ENCODE measurements around the gene RPTOR. TPM values are rescaled to one million over a fixed set of nuclear protein-coding genes. Genes with fewer than 3 reads are reported as not detected.
"Not testable (repeated sequence)": the region's sequence is repeated elsewhere in the genome, so short reads cannot be mapped to it uniquely, and the experiment has no call there.

The RPTOR gene
- total RNA-seq, 2 experiments from 2014 or later = 60.0 to 67.2 TPM

- POLR2A ChIA-PET = no interaction called here
Measured at GRCh38 chr17:80696456-80696855, 151.8 kb downstream of the RPTOR start.

GRCh38 chr17:80696964-80697363 lies 152.3 kb downstream of the RPTOR start:
- POLR2A ChIA-PET = no interaction called here
- CTCF ChIA-PET = no interaction called here

More at GRCh38 chr17:80696456-80696855, 151.8 kb downstream of the RPTOR start:
- CTCF ChIA-PET = no interaction called here

- POLR2A ChIA-PET = no interaction called here
- CTCF ChIA-PET = no interaction called here
Measured at GRCh38 chr17:80698297-80698696, 153.7 kb downstream of the RPTOR start.

- CTCF ChIA-PET, POLR2A ChIA-PET: not testable (repeated sequence)
Measured at GRCh38 chr17:80699205-80699604, 154.6 kb downstream of the RPTOR start.

- ChIA-PET CTCF (no interaction called here), POLR2A (interaction anchor here (0.6 kb wide), 1 partner anchor 19 kb away, joined by 3 read pairs; no protein-coding TSS in a partner anchor)
Measured at GRCh38 chr17:80701730-80702129, 157.1 kb downstream of the RPTOR start.

GRCh38 chr17:80702315-80703141 lies 157.9 kb downstream of the RPTOR start:
- CTCF ChIA-PET = no interaction called here
- POLR2A ChIA-PET = no interaction called here

- CTCF ChIA-PET = no interaction called here
- POLR2A ChIA-PET = no interaction called here
Measured at GRCh38 chr17:80703142-80703478, 158.5 kb downstream of the RPTOR start.

- CTCF ChIA-PET = no interaction called here
- POLR2A ChIA-PET = no interaction called here
Measured at GRCh38 chr17:80704381-80704819, 159.8 kb downstream of the RPTOR start.

- CTCF ChIA-PET = no interaction called here
- POLR2A ChIA-PET = no interaction called here
Measured at GRCh38 chr17:80704894-80705293, 160.3 kb downstream of the RPTOR start.

GRCh38 chr17:80705988-80706387 lies 161.3 kb downstream of the RPTOR start:
- POLR2A ChIA-PET = no interaction called here

GRCh38 chr17:80706463-80706867 lies 161.8 kb downstream of the RPTOR start:
- CTCF ChIA-PET = no interaction called here
- POLR2A ChIA-PET = no interaction called here

More at GRCh38 chr17:80705988-80706387, 161.3 kb downstream of the RPTOR start:
- CTCF ChIA-PET = no interaction called here

GRCh38 chr17:80708480-80708879 lies 163.8 kb downstream of the RPTOR start:
- ChIA-PET CTCF (interaction anchor here (1.2 kb wide), 1 partner anchor 103 kb away, joined by 3 read pairs; no protein-coding TSS in a partner anchor), POLR2A (no interaction called here)

- CTCF ChIA-PET = interaction anchor here (1.2 kb wide), 1 partner anchor 104 kb away, joined by 3 read pairs; no protein-coding TSS in a partner anchor
- POLR2A ChIA-PET = no interaction called here
Measured at GRCh38 chr17:80709090-80709695, 164.6 kb downstream of the RPTOR start.

GRCh38 chr17:80710714-80711302 lies 166.2 kb downstream of the RPTOR start:
- ChIA-PET POLR2A (no interaction called here), CTCF (interaction anchor here (1.1 kb wide), 1 partner anchor 114 kb away, joined by 3 read pairs; no protein-coding TSS in a partner anchor)

- ChIA-PET POLR2A (no interaction called here), CTCF (no interaction called here)
Measured at GRCh38 chr17:80712089-80712488, 167.5 kb downstream of the RPTOR start.

- CTCF ChIA-PET = no interaction called here
- POLR2A ChIA-PET = no interaction called here
Measured at GRCh38 chr17:80712606-80713005, 168.0 kb downstream of the RPTOR start.

- ChIA-PET POLR2A (no interaction called here), CTCF (interaction anchor here (1.2 kb wide), 1 partner anchor 142 kb away, joined by 4 read pairs; no protein-coding TSS in a partner anchor)
Measured at GRCh38 chr17:80716986-80717719, 172.5 kb downstream of the RPTOR start.

GRCh38 chr17:80717720-80718083 lies 173.1 kb downstream of the RPTOR start:
- ChIA-PET POLR2A (no interaction called here), CTCF (interaction anchor here (1.2 kb wide), 1 partner anchor 142 kb away, joined by 4 read pairs; no protein-coding TSS in a partner anchor)

- ChIA-PET POLR2A (no interaction called here), CTCF (interaction anchor here (1.2 kb wide), 1 partner anchor 143 kb away, joined by 4 read pairs; no protein-coding TSS in a partner anchor)
Measured at GRCh38 chr17:80718428-80718827, 173.8 kb downstream of the RPTOR start.

- POLR2A ChIA-PET = no interaction called here
Measured at GRCh38 chr17:80719449-80719848, 174.8 kb downstream of the RPTOR start.

More at GRCh38 chr17:80719449-80719848, 174.8 kb downstream of the RPTOR start:
- CTCF ChIA-PET = no interaction called here

Measured in activated CD8-positive, alpha-beta memory T cell treated with anti-CD3 and anti-CD28 coated beads for 36 hours (primary cell).